ENCODE results near the gene CASS4.

The CASS4 gene

GRCh38 chr20:56391037-56391436 lies 21.0 kb upstream of the CASS4 start:
- no peak for TF ChIP-seq CTCF (IDR thresholded peaks at IDR 0.05; ENCODE audit: control extremely low read depth, extremely low read depth, low read depth, missing control alignments)
- DNase-seq (ENCODE audit: extremely low spot score), result no peak
- CTCF ChIA-PET, result interaction anchor here (1.2 to 1.6 kb wide), 3 partner anchors 9 to 19 kb away, joined by 4 to 5 read pairs (median 5); no protein-coding TSS in a partner anchor
- POLR2A ChIA-PET, result no interaction called here

GRCh38 chr20:56391596-56392131 lies 20.4 kb upstream of the CASS4 start:
- DNase-seq (ENCODE audit: extremely low spot score), result no peak
- ChIA-PET POLR2A (interaction anchor here (0.6 kb wide), 1 partner anchor 11 kb away, joined by 3 read pairs; no protein-coding TSS in a partner anchor), CTCF (interaction anchor here (0.7 to 2.0 kb wide), 7 partner anchors 9 to 37 kb away, joined by 3 to 6 read pairs (median 5); partner anchors contain the start of gene FAM210B)
- no peak for TF ChIP-seq CTCF (IDR thresholded peaks at IDR 0.05; ENCODE audit: control extremely low read depth, extremely low read depth, low read depth, missing control alignments)

GRCh38 chr20:56392132-56392880 lies 19.8 kb upstream of the CASS4 start, which contains the start of the genes AURKA and CSTF1:
TSS of gene AURKA (minus strand) at chr20:56392215. CDS start at chr20:56388197, 4,018 bp downstream.
TSS of gene CSTF1 (plus strand) at chr20:56392645. CDS start at chr20:56395553, 2,908 bp downstream.
- DNase-seq (ENCODE audit: extremely low spot score), result peak; percentile 100
- no peak for TF ChIP-seq CTCF (IDR thresholded peaks at IDR 0.05; ENCODE audit: control extremely low read depth, extremely low read depth, low read depth, missing control alignments)
- ChIA-PET POLR2A (interaction anchor here (0.5 to 0.6 kb wide), 2 partner anchors 12 to 20 kb away, joined by 3 to 4 read pairs; no protein-coding TSS in a partner anchor), CTCF (interaction anchor here (0.7 to 2.0 kb wide), 8 partner anchors 10 to 52 kb away, joined by 3 to 6 read pairs (median 4); partner anchors contain the start of gene FAM210B)

GRCh38 chr20:56392881-56393482 lies 19.1 kb upstream of the CASS4 start:
- ChIA-PET CTCF (interaction anchor here (1.3 to 2.0 kb wide), 3 partner anchors 12 to 52 kb away, joined by 3 to 5 read pairs (median 4); no protein-coding TSS in a partner anchor), POLR2A (interaction anchor here (0.5 kb wide), 1 partner anchor 20 kb away, joined by 4 read pairs; no protein-coding TSS in a partner anchor)
- no peak for TF ChIP-seq CTCF (IDR thresholded peaks at IDR 0.05; ENCODE audit: control extremely low read depth, extremely low read depth, low read depth, missing control alignments)
- peak; percentile 34 for DNase-seq (ENCODE audit: extremely low spot score)

GRCh38 chr20:56393653-56394052 lies 18.4 kb upstream of the CASS4 start:
- POLR2A ChIA-PET, result no interaction called here
- CTCF ChIA-PET, result interaction anchor here (1.3 to 2.9 kb wide), 3 partner anchors 12 to 51 kb away, joined by 3 to 10 read pairs (median 4); no protein-coding TSS in a partner anchor

More at GRCh38 chr20:56393653-56394052, 18.4 kb upstream of the CASS4 start:
- no peak for TF ChIP-seq CTCF (IDR thresholded peaks at IDR 0.05; ENCODE audit: control extremely low read depth, extremely low read depth, low read depth, missing control alignments)
- DNase-seq (ENCODE audit: extremely low spot score), result no peak

All from GM10248 (cell line).